ENCODE data around the gene CDCP2. TPM values are rescaled to one million over a fixed set of nuclear protein-coding genes. Genes with fewer than 3 reads are reported as not detected.

The CDCP2 gene
- total and polyA plus RNA-seq, 2 experiments from 2014 or later = not detected

DNA sequence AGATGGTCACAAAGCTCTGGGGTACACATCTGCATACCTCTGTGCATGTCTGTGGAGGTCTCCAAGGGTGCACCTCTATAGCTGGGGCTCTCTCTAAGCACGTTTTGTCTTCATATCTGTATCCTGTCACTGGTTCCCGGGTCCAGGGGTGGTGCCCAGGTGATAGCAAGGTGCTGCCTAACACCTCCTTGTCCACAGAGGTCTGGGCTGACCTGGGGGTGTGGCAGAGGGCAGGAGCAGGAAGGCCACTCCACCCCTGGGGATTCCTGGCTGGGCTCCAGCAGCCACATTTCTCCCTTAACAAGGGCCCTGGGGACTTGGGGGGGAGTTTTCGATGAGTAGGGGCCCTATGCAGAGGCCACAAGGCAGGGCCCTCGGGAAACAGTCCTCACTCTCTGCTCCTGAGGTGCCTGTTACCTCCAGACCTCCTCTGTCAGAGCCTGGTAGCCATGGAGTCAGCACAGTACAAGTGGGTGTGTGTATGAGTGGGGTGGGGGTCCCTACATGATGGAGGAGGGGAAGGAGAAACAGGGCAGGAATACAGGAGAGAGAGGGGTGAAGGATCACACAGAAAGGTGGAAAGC lies 7.0 kb upstream of the CDCP2 start (continued):
- TF ChIP-seq, protein P1, sequence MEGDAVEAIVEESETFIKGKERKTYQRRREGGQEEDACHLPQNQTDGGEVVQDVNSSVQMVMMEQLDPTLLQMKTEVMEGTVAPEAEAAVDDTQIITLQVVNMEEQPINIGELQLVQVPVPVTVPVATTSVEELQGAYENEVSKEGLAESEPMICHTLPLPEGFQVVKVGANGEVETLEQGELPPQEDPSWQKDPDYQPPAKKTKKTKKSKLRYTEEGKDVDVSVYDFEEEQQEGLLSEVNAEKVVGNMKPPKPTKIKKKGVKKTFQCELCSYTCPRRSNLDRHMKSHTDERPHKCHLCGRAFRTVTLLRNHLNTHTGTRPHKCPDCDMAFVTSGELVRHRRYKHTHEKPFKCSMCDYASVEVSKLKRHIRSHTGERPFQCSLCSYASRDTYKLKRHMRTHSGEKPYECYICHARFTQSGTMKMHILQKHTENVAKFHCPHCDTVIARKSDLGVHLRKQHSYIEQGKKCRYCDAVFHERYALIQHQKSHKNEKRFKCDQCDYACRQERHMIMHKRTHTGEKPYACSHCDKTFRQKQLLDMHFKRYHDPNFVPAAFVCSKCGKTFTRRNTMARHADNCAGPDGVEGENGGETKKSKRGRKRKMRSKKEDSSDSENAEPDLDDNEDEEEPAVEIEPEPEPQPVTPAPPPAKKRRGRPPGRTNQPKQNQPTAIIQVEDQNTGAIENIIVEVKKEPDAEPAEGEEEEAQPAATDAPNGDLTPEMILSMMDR (conservative IDR thresholded peaks at IDR 0.05; ENCODE audit: low read depth in 2 of 2) = no peak

DNA sequence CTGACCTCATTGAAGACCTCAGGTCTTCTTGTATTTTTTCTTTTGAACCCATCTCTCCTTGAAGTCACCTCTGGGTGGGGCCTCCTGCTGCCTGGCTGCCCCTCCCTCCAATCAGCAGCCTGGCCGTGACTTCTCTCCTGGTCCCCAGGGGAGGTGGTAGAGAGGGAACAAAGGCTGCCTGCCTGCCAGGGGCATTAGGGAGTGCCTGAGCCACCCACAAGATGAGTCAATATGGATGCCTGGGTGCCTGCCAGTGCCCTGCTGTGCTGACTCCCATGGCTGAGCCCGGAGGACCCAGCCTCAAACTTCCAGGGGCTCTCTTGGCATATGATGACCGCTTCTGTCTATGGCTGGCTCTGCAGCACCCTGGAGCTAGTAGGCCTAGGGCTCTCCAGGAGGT lies 5.3 kb upstream of the CDCP2 start:
- no peak overlapping the region for H3K27ac Mint-ChIP-seq
- Histone ChIP-seq H2AFZ (no peak overlapping the region), H3K27ac (ENCODE audit: low read depth) (no peak overlapping the region), H3K4me1 (ENCODE audit: insufficient read depth) (no peaks in the 10 kb centered on the region; the same call in 1 of the 2 replicates), H3K4me2 (no peak overlapping the region), H3K4me3 (no peak overlapping the region), H3K79me2 (replicated peaks; ENCODE audit: insufficient read depth) (no peaks in the 10 kb centered on the region), H3F3A (replicated peaks; ENCODE audit: low read depth) (no peaks in the 10 kb centered on the region), H3K36me3 (ENCODE audit: insufficient read depth) (no peaks in the 10 kb centered on the region), H4K20me1 (replicated peaks; ENCODE audit: insufficient read depth) (no peaks in the 10 kb centered on the region), H3K27me3 (ENCODE audit: insufficient read depth) (no peaks in the 10 kb centered on the region), H3K9me2 (ENCODE audit: insufficient read depth) (no peaks in the 10 kb centered on the region)
- no peak for DNase-seq (ENCODE audit: low spot score)
- no peak for ATAC-seq
- peaks cover 10% of the 10 kb centered on the region; the same call in 2 of the 3 replicates for H3K4me1 Mint-ChIP-seq
- H3K36me3 Mint-ChIP-seq (ENCODE audit: low read depth) = no peaks in the 10 kb centered on the region
- TF ChIP-seq NANOG (IDR thresholded peaks at IDR 0.05; ENCODE audit: borderline replicate concordance) (no peak), EZH2phosphoT487 (IDR thresholded peaks at IDR 0.05; ENCODE audit: unreplicated experiment) (no peak), ZNF114 (CRISPR knock-in tag; IDR thresholded peaks at IDR 0.05) (no peak), STAT1 (IDR thresholded peaks at IDR 0.05; ENCODE audit: unreplicated experiment) (no peak), JUNB (IDR thresholded peaks at IDR 0.05; ENCODE audit: unreplicated experiment) (no peak), POLR2AphosphoS5 (IDR thresholded peaks at IDR 0.05; ENCODE audit: low read depth) (no peak), EZH2 (IDR thresholded peaks at IDR 0.05; ENCODE audit: low read depth, unreplicated experiment) (no peak), ZNF331 (CRISPR knock-in tag; IDR thresholded peaks at IDR 0.05; ENCODE audit: low read depth) (no peak), CREB1 (CRISPR knock-in tag; IDR thresholded peaks at IDR 0.05; ENCODE audit: low read depth) (no peak)
- TF ChIP-seq, protein P2, sequence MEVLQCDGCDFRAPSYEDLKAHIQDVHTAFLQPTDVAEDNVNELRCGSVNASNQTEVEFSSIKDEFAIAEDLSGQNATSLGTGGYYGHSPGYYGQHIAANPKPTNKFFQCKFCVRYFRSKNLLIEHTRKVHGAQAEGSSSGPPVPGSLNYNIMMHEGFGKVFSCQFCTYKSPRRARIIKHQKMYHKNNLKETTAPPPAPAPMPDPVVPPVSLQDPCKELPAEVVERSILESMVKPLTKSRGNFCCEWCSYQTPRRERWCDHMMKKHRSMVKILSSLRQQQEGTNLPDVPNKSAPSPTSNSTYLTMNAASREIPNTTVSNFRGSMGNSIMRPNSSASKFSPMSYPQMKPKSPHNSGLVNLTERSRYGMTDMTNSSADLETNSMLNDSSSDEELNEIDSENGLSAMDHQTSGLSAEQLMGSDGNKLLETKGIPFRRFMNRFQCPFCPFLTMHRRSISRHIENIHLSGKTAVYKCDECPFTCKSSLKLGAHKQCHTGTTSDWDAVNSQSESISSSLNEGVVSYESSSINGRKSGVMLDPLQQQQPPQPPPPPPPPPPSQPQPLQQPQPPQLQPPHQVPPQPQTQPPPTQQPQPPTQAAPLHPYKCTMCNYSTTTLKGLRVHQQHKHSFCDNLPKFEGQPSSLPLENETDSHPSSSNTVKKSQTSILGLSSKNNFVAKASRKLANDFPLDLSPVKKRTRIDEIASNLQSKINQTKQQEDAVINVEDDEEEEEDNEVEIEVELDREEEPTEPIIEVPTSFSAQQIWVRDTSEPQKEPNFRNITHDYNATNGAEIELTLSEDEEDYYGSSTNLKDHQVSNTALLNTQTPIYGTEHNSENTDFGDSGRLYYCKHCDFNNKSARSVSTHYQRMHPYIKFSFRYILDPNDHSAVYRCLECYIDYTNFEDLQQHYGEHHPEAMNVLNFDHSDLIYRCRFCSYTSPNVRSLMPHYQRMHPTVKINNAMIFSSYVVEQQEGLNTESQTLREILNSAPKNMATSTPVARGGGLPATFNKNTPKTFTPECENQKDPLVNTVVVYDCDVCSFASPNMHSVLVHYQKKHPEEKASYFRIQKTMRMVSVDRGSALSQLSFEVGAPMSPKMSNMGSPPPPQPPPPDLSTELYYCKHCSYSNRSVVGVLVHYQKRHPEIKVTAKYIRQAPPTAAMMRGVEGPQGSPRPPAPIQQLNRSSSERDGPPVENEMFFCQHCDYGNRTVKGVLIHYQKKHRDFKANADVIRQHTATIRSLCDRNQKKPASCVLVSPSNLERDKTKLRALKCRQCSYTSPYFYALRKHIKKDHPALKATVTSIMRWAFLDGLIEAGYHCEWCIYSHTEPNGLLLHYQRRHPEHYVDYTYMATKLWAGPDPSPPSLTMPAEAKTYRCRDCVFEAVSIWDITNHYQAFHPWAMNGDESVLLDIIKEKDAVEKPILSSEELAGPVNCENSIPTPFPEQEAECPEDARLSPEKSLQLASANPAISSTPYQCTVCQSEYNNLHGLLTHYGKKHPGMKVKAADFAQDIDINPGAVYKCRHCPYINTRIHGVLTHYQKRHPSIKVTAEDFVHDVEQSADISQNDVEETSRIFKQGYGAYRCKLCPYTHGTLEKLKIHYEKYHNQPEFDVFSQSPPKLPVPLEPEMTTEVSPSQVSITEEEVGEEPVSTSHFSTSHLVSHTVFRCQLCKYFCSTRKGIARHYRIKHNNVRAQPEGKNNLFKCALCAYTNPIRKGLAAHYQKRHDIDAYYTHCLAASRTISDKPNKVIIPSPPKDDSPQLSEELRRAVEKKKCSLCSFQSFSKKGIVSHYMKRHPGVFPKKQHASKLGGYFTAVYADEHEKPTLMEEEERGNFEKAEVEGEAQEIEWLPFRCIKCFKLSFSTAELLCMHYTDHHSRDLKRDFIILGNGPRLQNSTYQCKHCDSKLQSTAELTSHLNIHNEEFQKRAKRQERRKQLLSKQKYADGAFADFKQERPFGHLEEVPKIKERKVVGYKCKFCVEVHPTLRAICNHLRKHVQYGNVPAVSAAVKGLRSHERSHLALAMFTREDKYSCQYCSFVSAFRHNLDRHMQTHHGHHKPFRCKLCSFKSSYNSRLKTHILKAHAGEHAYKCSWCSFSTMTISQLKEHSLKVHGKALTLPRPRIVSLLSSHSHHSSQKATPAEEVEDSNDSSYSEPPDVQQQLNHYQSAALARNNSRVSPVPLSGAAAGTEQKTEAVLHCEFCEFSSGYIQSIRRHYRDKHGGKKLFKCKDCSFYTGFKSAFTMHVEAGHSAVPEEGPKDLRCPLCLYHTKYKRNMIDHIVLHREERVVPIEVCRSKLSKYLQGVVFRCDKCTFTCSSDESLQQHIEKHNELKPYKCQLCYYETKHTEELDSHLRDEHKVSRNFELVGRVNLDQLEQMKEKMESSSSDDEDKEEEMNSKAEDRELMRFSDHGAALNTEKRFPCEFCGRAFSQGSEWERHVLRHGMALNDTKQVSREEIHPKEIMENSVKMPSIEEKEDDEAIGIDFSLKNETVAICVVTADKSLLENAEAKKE (CRISPR knock-in tag; IDR thresholded peaks at IDR 0.05) = no peak
- TF ChIP-seq, protein P3, sequence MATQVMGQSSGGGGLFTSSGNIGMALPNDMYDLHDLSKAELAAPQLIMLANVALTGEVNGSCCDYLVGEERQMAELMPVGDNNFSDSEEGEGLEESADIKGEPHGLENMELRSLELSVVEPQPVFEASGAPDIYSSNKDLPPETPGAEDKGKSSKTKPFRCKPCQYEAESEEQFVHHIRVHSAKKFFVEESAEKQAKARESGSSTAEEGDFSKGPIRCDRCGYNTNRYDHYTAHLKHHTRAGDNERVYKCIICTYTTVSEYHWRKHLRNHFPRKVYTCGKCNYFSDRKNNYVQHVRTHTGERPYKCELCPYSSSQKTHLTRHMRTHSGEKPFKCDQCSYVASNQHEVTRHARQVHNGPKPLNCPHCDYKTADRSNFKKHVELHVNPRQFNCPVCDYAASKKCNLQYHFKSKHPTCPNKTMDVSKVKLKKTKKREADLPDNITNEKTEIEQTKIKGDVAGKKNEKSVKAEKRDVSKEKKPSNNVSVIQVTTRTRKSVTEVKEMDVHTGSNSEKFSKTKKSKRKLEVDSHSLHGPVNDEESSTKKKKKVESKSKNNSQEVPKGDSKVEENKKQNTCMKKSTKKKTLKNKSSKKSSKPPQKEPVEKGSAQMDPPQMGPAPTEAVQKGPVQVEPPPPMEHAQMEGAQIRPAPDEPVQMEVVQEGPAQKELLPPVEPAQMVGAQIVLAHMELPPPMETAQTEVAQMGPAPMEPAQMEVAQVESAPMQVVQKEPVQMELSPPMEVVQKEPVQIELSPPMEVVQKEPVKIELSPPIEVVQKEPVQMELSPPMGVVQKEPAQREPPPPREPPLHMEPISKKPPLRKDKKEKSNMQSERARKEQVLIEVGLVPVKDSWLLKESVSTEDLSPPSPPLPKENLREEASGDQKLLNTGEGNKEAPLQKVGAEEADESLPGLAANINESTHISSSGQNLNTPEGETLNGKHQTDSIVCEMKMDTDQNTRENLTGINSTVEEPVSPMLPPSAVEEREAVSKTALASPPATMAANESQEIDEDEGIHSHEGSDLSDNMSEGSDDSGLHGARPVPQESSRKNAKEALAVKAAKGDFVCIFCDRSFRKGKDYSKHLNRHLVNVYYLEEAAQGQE (IDR thresholded peaks at IDR 0.05; ENCODE audit: unreplicated experiment) = no peak
- TF ChIP-seq, protein P4, sequence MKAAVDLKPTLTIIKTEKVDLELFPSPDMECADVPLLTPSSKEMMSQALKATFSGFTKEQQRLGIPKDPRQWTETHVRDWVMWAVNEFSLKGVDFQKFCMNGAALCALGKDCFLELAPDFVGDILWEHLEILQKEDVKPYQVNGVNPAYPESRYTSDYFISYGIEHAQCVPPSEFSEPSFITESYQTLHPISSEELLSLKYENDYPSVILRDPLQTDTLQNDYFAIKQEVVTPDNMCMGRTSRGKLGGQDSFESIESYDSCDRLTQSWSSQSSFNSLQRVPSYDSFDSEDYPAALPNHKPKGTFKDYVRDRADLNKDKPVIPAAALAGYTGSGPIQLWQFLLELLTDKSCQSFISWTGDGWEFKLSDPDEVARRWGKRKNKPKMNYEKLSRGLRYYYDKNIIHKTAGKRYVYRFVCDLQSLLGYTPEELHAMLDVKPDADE (IDR thresholded peaks at IDR 0.05) = no peak
- no peaks in the 10 kb centered on the region for H3K9me3 Mint-ChIP-seq
- H3K4me3 Mint-ChIP-seq = no peak overlapping the region
- peaks cover 7% of the 10 kb centered on the region for H3K27me3 Mint-ChIP-seq (ENCODE audit: insufficient read depth, low read depth, poor library complexity)

All from GM23338 (cell line).